Renal cortex interstitium (tissue), 11 donors: Measurements from ENCODE around the gene PALD1. TPM values are rescaled to one million over a fixed set of nuclear protein-coding genes. Genes with fewer than 3 reads are reported as not detected.
"Not testable (repeated sequence)": the region's sequence is repeated elsewhere in the genome, so short reads cannot be mapped to it uniquely, and the experiment has no call there.

Experiments
- DNase-seq, 11 donors: peaks; one replicate each; pipeline ENCODE4 v3.0.0-alpha.2; 2013; ENCODE audit warnings: low read depth in 9 of 11, low spot score in 4 of 11; ENCODE audit errors: extremely low read depth in 1 of 11
- polyA plus RNA-seq, 3 donors: library from polyadenylated mRNA; unstranded; fragments of 120-200 nt; gene quantifications; one replicate each; pipeline ENCODE4 v1.2.1, GENCODE V29; 2013; ENCODE audit not compliant: insufficient read length in 3 of 3

Gene PALD1
- polyA plus RNA-seq, 3 donors, result 10.1 to 12.8 (median 11.9) TPM

DNA sequence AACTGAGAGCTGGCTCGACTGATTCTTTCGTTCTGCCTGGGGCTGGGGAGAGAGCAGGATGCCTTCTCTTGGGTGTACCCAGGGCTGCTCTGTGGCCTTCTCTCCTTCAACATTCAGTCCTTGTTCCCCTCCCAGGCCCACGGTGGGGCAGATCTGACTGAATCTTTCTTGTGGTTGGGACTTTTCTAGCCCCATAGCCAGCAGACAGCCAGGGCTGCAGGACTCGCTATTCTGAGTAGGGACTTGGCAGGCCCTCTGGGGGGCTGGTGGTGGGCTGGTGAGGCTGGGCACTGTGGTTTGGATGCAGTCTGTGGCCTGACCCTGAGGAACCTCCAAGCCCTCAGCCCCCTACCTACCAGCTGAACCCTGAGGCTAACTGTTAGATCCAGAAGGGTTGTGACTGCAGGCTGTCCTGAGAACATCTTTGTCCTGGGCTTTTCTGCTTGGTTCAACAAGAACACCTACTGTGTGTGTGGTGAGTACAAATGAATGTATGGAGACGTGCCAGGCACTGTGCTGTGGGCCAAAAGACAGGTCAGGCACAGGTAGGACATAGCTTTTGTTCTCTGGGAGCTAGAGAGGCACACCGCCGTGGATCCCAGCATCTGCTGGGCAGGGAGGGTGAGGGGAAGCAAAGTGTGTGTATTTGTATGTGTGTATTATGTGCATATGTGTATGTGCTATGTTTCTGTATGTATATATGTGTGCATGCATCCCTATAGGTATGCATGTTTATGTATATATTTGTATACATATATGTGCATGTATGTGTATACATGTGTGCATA is 2.1 kb upstream of the PALD1 start:
- no peak for DNase-seq

GRCh38 chr10:70477661-70478162 is 855 bp upstream of the PALD1 start:
- DNase-seq, result no peak

DNA sequence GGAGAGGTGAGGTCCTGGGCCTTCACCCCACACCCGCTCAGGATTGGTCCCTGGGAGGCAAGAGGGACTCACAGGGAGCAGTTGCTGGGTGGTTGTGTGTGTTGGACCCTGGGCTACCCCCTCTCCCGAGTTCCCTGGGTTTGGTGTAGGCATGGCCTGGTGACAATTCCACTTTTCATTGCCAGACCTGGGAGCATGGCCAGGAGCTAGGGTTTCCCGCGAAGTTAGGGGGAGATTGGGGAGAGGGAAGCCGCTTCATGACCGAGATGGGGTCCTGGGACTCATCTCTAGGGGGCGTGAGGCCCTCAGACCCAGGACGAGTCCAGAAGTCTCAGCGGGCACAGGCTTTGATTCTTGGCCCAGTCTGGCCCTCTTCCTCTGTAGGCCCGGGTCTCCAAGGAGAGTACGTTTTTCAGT is 606 bp downstream of the PALD1 start:
- DNase-seq, result no peak

GRCh38 chr10:70479626-70480238 is 1.2 kb downstream of the PALD1 start:
- no peak for DNase-seq

DNA sequence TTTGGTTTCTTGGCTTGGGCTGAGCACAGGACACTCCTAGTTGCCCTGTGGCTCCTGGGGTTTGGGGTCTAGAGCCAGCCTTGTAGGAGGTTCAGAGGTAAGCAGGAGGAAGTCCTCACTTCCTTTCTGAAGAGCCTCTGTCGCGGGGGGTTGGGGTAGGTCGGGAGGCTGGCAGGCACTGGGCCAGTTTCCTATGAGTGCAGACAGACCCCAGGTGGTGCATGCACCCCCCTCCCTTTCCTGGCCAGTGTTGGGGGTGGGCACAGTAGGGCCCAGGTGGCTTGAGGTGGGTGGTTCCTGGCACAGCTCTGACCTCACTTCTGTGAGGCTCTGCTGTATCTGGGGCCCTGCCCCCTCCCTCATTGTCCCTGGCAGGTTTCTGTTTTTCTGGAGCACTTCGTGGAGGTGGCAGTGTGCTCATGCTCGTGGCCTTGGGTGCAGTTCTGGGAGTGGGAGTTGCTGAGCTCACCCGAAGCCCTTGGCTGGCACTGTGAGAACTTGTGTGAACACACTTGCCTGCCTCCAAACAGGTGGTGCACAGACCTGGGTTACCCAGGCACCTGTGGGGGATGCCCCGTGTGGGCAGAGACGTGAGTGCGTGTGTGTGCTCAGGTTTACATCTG is 1.8 kb downstream of the PALD1 start:
- DNase-seq, result no peak

DNA sequence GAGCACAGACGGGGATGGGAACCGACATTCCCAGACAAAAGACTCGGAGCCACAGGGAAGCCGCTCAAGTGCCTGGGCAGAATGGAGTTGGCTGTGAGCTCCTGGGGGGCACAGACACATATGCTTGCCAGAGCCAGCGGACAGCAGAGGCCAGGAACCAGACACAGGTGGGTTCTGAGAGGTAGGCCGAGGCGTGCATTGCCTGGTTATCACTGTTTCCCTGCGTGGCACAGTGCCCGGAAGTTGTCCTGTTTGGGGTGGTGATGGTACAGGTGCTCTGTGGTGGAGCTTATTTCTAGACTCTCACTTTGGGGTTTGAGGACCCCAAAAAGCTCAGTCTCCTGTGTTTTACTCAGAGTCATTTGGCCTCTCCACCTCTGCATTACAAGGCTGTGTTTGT is 2.5 kb downstream of the PALD1 start:
- no peak for DNase-seq

- no peak for DNase-seq
Measured at GRCh38 chr10:70481831-70482530, 3.4 kb downstream of the PALD1 start.

- DNase-seq, result no peak
Measured at GRCh38 chr10:70482982-70483760, 4.6 kb downstream of the PALD1 start.

GRCh38 chr10:70483872-70484271 is 5.3 kb downstream of the PALD1 start:
- not testable (repeated sequence) for DNase-seq

- DNase-seq, result no peak
Measured at GRCh38 chr10:70487824-70488223, 9.3 kb downstream of the PALD1 start.

GRCh38 chr10:70490142-70490541 is 11.6 kb downstream of the PALD1 start:
- DNase-seq, result no peak

DNA sequence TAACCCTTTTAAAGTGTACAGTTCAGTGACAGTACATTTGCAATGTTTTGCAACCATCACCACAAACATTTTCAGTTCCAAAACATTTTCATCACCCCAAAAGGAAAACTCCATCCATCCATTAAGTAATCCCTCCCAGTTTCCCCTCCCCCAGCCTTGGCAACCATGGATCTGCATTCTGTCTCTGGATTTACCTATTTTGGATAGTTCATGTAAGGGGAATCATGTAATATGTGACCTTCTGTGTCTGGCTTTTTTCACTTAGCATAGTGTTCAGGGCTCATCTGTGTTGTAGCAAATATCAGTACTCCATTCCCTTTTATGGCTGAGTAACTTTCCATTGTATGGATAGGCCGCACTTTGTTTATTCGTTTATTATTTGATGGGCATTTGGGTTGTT is 13.0 kb downstream of the PALD1 start:
- DNase-seq, result no peak

DNA sequence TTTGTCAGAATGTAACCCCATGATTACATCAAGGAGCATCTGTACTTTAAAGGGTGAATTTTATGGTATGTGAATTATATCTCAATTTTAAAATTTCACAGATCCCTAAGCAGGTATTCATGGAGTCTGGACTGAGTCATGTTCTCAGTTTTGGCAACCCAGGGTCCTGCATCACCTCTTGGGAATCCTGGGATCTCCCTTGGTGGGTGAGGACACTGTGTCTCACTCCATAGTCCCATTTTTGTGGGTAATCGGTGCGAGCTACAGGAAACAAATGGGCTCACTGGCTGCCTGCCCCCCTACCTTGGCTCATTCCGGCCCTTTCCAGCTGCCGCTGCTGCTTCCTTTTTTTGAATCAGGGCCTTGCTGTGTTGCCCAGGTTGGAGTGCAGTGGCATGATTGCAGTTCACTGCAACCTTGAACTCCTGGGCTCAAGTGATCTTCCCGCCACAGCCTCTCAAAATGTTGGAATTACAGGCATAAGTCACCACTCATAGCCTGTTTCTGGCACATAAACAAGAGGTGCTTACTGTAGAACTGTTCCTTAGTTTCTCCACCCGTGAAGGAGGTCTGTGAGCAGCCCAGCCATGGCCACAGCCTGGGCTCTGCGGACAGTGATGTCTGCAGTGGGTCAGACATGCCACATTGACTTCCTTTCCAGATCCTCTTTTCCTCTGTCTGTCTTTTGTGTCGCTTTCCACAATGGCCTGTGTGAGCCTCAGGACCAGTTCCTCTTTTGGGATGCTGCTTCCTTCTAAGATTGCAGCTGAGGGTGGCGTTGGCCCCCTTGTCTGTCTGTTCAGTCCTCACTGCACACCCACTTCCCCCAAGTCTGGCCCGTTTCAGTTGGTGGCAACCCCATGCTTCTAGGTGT is 14.5 kb downstream of the PALD1 start:
- no peak for DNase-seq

DNA sequence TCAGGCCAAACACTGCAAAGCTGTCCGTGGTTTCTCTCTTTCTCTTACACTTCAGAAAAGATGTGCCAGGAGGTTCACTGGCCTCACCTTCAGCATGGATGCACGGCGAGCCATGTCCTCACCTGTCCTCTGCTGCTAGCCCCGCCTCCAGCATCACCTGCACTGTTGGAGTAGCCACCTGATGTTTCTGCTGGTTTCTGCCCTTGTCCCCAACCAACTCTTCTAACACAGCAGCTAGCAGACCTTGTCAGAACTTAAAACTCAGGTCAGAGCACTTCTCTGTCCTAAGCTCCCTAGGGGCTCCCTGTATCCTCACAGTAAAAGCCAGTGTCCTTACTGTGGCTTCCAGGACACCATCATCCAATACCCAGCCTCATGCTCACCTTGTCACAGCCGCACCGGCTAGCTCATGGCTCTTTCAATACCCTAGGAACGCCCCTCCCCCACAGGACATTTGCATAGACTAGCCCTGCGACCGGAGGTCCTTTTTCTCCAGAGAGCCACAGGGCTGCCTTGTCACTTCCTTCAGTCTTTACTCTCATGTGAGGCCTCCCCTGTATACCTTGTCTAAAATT is 15.2 kb downstream of the PALD1 start:
- DNase-seq, result no peak

DNA sequence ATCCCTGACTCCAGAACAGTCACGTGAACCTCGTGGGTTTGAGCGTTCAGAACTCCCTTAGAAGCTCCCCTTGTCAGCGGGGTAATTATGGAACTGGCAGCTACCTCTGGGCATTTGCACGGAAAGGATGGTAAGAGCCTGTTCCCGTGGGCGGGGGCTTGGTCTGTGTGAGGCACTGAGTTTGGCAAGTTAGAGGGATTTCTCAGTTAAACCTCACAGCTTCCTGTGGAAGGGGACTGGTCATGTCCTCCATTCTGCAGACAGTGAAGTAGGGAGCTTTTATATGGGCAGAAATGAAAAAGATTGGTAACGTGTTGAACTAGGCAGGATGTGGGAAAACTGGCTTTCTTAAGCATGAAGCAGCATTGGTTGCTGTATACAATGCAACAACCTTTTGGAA is 16.0 kb downstream of the PALD1 start:
- no peak for DNase-seq

GRCh38 chr10:70494966-70495365 is 16.4 kb downstream of the PALD1 start:
- no peak for DNase-seq

DNA sequence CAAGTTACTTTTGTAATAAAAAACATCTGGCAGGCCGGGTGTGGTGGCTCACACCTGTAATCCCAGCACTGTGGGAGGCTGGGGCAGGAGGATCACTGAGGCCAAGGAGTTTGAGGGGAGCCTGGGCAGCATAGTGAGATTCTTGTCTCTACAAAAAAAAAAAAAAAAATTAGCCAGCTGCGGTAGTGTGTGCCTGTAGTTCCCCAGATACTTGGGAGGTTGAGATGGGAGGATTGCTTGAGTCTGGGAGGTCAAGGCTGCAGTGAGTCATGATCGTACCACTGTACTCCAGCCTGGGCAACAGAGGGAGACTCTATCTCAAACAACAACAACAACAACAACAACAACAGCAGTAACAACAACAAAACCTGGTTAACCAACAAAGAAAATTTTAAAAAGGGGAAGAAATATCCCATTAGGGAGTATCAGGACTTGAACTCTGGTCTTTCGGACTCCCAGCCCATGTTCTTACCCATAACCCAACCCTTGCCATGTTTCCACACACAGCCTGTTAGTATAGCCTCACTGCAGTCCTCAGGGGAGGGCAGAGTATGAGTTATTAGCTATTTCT is 17.2 kb downstream of the PALD1 start:
- DNase-seq, result no peak
